Muscle of leg (tissue), 11 donors: Measurements from ENCODE around the gene PRKAR2A. TPM values are rescaled to one million over a fixed set of nuclear protein-coding genes. Genes with fewer than 3 reads are reported as not detected.
"Not testable (repeated sequence)": the region's sequence is repeated elsewhere in the genome, so short reads cannot be mapped to it uniquely, and the experiment has no call there.

Experiments used
- DNase-seq: peaks from one replicate; pipeline ENCODE4 v3.0.0; 2013
- H3K27ac ChIP-seq: one replicate; pipeline ENCODE4 v1.5.1; 2013; ENCODE audit warnings: mild to moderate bottlenecking, low read length, control low read depth
- H3K27me3 ChIP-seq: one replicate; pipeline ENCODE4 v1.6.1; 2013; ENCODE audit warnings: low read length; ENCODE audit not compliant: control insufficient read depth, insufficient read depth
- H3K36me3 ChIP-seq: one replicate; pipeline ENCODE4 v1.6.1; 2013; ENCODE audit warnings: low read length; ENCODE audit not compliant: control insufficient read depth, insufficient read depth
- H3K4me1 ChIP-seq: one replicate; pipeline ENCODE4 v1.6.1; 2013; ENCODE audit warnings: low read length; ENCODE audit not compliant: control insufficient read depth, insufficient read depth
- H3K4me3 ChIP-seq: one replicate; pipeline ENCODE4 v1.5.1; 2013; ENCODE audit warnings: low read length, control low read depth
- H3K9me3 ChIP-seq: replicated peaks from 2 replicates; pipeline ENCODE4 v1.6.1; 2013; ENCODE audit warnings: low read depth, low read length; ENCODE audit not compliant: control insufficient read depth
- WGBS: methylation state at CpG from one replicate; pipeline ENCODE4 v1.1.5; 2013; ENCODE audit warnings: missing lambda C conversion rate; ENCODE audit not compliant: insufficient coverage; 5-methylcytosine and 5-hydroxymethylcytosine counted together
- polyA plus RNA-seq, 8 donors: library from polyadenylated mRNA; unstranded; fragments of 120-200 nt; gene quantifications; one replicate each; pipeline versions ENCODE4 v1.2.1 to v1.2.3, GENCODE V29; 2013; ENCODE audit warnings: inconsistent platforms in 1 of 8, low replicate concordance in 1 of 8; ENCODE audit not compliant: insufficient read length in 8 of 8, insufficient read depth in 1 of 8
- total RNA-seq: library from RNA; stranded (reverse); fragments of 120-200 nt; gene quantifications from one replicate; pipeline ENCODE4 v1.2.4, GENCODE V29; 2013

Gene PRKAR2A
- total and polyA plus RNA-seq, 9 donors: 23.3 to 41.1 (median 35.5) TPM

GRCh38 chr3:48820612-48821324 is 26.9 kb downstream of the PRKAR2A start:
- no peaks in the 10 kb centered on the region for H3K9me3 ChIP-seq
- WGBS: no CpG with 5 or more reads among the region's 2 CpGs
- no peak overlapping the region for H3K4me3 ChIP-seq
- no peak overlapping the region for H3K27ac ChIP-seq
- H3K36me3 ChIP-seq: no peaks in the 10 kb centered on the region
- peak; percentile 19 for DNase-seq
- H3K27me3 ChIP-seq: no peaks in the 10 kb centered on the region
- no peaks in the 10 kb centered on the region for H3K4me1 ChIP-seq

GRCh38 chr3:48819234-48820221 is 28.1 kb downstream of the PRKAR2A start:
- no peaks in the 10 kb centered on the region for H3K36me3 ChIP-seq
- 100% methylated on average over 3 of the region's 7 CpGs for WGBS
- no peaks in the 10 kb centered on the region for H3K27me3 ChIP-seq
- no peaks in the 10 kb centered on the region for H3K4me1 ChIP-seq
- no peak overlapping the region for H3K4me3 ChIP-seq
- no peak overlapping the region for H3K27ac ChIP-seq
- no peaks in the 10 kb centered on the region for H3K9me3 ChIP-seq
- no peak for DNase-seq

DNA sequence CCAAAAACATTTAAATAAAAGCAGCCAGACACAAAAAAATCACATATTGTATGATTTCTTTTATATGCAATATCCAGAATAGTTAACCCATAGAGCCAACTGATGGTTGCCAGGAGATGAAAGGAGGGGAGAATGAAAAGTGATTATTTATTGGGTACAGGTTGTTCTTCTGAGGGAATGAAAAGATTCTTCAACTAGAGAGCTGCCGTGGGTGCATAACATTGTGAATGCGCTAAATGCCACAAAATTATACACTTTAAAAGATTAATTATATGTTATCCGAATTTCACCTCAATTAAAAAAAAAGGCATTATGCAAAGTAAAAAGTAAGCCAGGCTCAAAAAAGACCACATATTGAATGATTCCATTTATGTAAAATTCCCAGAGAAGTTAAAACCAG is 36.1 kb downstream of the PRKAR2A start:
- no peak for DNase-seq
- Histone ChIP-seq H3K4me1 (no peaks in the 10 kb centered on the region), H3K27me3 (no peaks in the 10 kb centered on the region), H3K36me3 (no peaks in the 10 kb centered on the region), H3K27ac (no peak overlapping the region), H3K9me3 (no peaks in the 10 kb centered on the region), H3K4me3 (no peak overlapping the region)
- no CpG with 5 or more reads among the region's 3 CpGs for WGBS

DNA sequence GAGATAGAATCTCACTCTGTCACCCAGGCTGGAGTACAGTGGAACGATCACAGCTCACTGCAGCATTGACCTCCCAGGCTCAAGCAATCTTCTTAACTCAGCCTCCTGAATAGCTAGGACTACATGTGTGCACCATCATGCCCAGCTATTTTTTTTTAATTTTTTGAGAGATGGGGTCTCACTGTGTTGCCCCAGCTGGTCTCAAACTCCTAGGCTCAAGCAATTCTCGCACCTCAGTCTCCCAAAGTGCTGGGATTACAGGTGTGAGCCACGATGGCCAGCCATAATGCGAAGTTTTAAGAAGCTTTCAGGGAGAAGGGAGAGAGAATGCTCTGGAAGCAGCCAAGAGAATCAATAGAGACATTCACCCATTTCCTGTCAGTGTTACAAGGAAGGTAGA is 42.7 kb downstream of the PRKAR2A start:
- no peak for DNase-seq
- 100% methylated on average over 1 of the region's 4 CpGs for WGBS
- H3K4me3 ChIP-seq: no peak overlapping the region
- peaks cover 6% of the 10 kb centered on the region for H3K36me3 ChIP-seq
- no peaks in the 10 kb centered on the region for H3K27me3 ChIP-seq
- no peak overlapping the region for H3K27ac ChIP-seq
- H3K9me3 ChIP-seq: no peaks in the 10 kb centered on the region
- H3K4me1 ChIP-seq: no peaks in the 10 kb centered on the region

DNA sequence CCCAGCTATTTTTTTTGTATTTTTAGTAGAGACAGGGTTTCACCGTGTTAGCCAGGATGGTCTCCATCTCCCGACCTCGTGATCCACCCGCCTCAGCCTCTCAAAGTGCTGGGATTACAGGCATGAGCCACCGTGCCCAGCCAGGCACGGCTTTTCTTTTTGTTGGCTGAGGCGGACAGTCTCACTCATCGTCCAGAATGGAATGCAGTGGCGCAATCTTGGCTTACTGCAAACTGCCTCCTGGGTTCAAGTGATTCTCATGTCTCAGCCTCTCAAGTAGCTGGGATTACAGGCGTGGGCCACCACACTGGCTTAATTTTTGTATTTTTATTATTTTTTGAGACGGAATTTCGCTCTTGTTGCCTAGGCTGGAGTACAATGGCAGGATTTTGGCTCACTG is 46.8 kb downstream of the PRKAR2A start:
- H3K9me3 ChIP-seq, H3K4me1 ChIP-seq, H3K36me3 ChIP-seq, H3K27me3 ChIP-seq, H3K4me3 ChIP-seq, DNase-seq, H3K27ac ChIP-seq: not testable (repeated sequence)
- 99% methylated on average over 10 of the region's 12 CpGs for WGBS

GRCh38 chr3:48798998-48799397 is 48.7 kb downstream of the PRKAR2A start:
- Histone ChIP-seq H3K27ac (no peak overlapping the region), H3K4me3 (no peak overlapping the region), H3K36me3 (no peaks in the 10 kb centered on the region), H3K27me3 (no peaks in the 10 kb centered on the region), H3K4me1 (no peaks in the 10 kb centered on the region), H3K9me3 (no peaks in the 10 kb centered on the region)
- WGBS: no CpG with 5 or more reads among the region's 1 CpG
- peak; percentile 4 for DNase-seq

GRCh38 chr3:48797626-48798025 is 50.0 kb downstream of the PRKAR2A start:
- DNase-seq: no peak
- Histone ChIP-seq H3K27me3 (no peaks in the 10 kb centered on the region), H3K27ac (no peak overlapping the region), H3K4me1 (no peaks in the 10 kb centered on the region), H3K4me3 (no peak overlapping the region), H3K36me3 (peaks cover 4% of the 10 kb centered on the region), H3K9me3 (no peaks in the 10 kb centered on the region)
- no CpG with 5 or more reads among the region's 2 CpGs for WGBS

- Histone ChIP-seq H3K27ac (no peak overlapping the region), H3K9me3 (no peaks in the 10 kb centered on the region), H3K36me3 (peaks cover 4% of the 10 kb centered on the region), H3K27me3 (no peaks in the 10 kb centered on the region), H3K4me1 (no peaks in the 10 kb centered on the region), H3K4me3 (no peak overlapping the region)
- 80% methylated on average over 1 of the region's 7 CpGs for WGBS
- DNase-seq: peak; percentile 6
These were observed 51.5 kb downstream of the PRKAR2A start for GRCh38 chr3:48795997-48796732.

DNA sequence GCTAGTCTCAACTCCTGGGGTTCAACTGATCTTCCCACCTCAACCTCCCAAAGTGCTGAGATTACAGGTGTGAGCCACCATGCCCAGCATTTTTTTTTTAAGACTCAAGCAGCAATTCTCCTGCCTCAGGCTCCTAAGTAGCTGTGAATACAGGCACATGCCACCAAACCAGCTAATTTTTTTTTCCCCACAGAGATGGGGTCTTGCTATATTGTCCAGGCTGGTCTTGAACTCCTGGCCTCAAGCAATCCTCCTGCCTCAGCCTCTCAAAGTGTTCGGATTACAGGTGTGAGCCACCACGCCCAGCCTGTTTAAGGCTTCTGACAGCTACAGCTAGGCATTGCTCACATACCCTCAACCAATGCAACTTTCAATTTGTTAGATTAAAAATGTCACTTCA is 54.2 kb downstream of the PRKAR2A start:
- not testable (repeated sequence) for H3K9me3 ChIP-seq, H3K4me3 ChIP-seq, DNase-seq, H3K4me1 ChIP-seq, H3K27me3 ChIP-seq, H3K27ac ChIP-seq
- 60% methylated on average over 1 of the region's 2 CpGs for WGBS
- H3K36me3 ChIP-seq: peaks cover 14% of the 10 kb centered on the region

- DNase-seq: no peak
- 91% methylated on average over 2 of the region's 3 CpGs for WGBS
- Histone ChIP-seq H3K4me1 (no peaks in the 10 kb centered on the region), H3K36me3 (peaks cover 23% of the 10 kb centered on the region), H3K27ac (no peak overlapping the region), H3K27me3 (no peaks in the 10 kb centered on the region), H3K4me3 (no peak overlapping the region), H3K9me3 (no peaks in the 10 kb centered on the region)
These were observed 58.0 kb downstream of the PRKAR2A start for GRCh38 chr3:48789665-48790064.
